DMS114 treated with DMSO at 0.1 percent for 48 hours (cell line): ENCODE data around the gene CBFA2T2.
"Not testable (repeated sequence)": the region's sequence is repeated elsewhere in the genome, so short reads cannot be mapped to it uniquely, and the experiment has no call there.

ENCODE experiments used
- DNase-seq: peaks from one replicate; lab custom pipeline; 2025; ENCODE audit not compliant: unreplicated experiment; lab: John Stamatoyannopoulos, UW

The CBFA2T2 gene

GRCh38 chr20:33503564-33503963 lies 13.7 kb downstream of the CBFA2T2 start:
- no peak for DNase-seq

GRCh38 chr20:33506576-33506975 lies 16.7 kb downstream of the CBFA2T2 start:
- no peak for DNase-seq

- no peak for DNase-seq
These were observed 17.6 kb downstream of the CBFA2T2 start for GRCh38 chr20:33507461-33507860.

GRCh38 chr20:33508015-33508414 lies 18.1 kb downstream of the CBFA2T2 start:
- not testable (repeated sequence) for DNase-seq

GRCh38 chr20:33509057-33509456 lies 19.2 kb downstream of the CBFA2T2 start:
- DNase-seq = not testable (repeated sequence)

GRCh38 chr20:33511876-33512275 lies 22.0 kb downstream of the CBFA2T2 start:
- DNase-seq = not testable (repeated sequence)

GRCh38 chr20:33515569-33516216 lies 25.8 kb downstream of the CBFA2T2 start:
- DNase-seq = no peak

- no peak for DNase-seq
These were observed 27.0 kb downstream of the CBFA2T2 start for GRCh38 chr20:33516882-33517281.

- DNase-seq = no peak
These were observed 28.2 kb downstream of the CBFA2T2 start for GRCh38 chr20:33518071-33518470.

GRCh38 chr20:33521461-33521860 lies 31.6 kb downstream of the CBFA2T2 start:
- no peak for DNase-seq

- no peak for DNase-seq
These were observed 32.4 kb downstream of the CBFA2T2 start for GRCh38 chr20:33522256-33522820.

- no peak for DNase-seq
These were observed 34.4 kb downstream of the CBFA2T2 start for GRCh38 chr20:33524261-33524660.

- DNase-seq = no peak
These were observed 36.9 kb downstream of the CBFA2T2 start for GRCh38 chr20:33526769-33527168.

GRCh38 chr20:33531047-33531877 lies 41.4 kb downstream of the CBFA2T2 start:
- no peak for DNase-seq

GRCh38 chr20:33531885-33532284 lies 42.0 kb downstream of the CBFA2T2 start:
- DNase-seq = no peak

- no peak for DNase-seq
These were observed 43.0 kb downstream of the CBFA2T2 start for GRCh38 chr20:33532753-33533459.

GRCh38 chr20:33535717-33536116 lies 45.8 kb downstream of the CBFA2T2 start:
- not testable (repeated sequence) for DNase-seq

GRCh38 chr20:33537608-33538007 lies 47.7 kb downstream of the CBFA2T2 start:
- DNase-seq = no peak

GRCh38 chr20:33539129-33539528 lies 49.2 kb downstream of the CBFA2T2 start:
- no peak for DNase-seq

- no peak for DNase-seq
These were observed 50.5 kb downstream of the CBFA2T2 start for GRCh38 chr20:33540427-33540826.

- no peak for DNase-seq
These were observed 51.2 kb downstream of the CBFA2T2 start for GRCh38 chr20:33541074-33541473.
